Esophagus muscularis mucosa (tissue), 4 donors: ENCODE results near the gene NFATC1.

Experiments
- EP300 ChIP-seq: sonication (generic); formaldehyde crosslinking; IDR thresholded peaks from one replicate; pipeline ENCODE4 v1.6.1; 2017; ENCODE audit warnings: antibody characterized with exemption
- POLR2A ChIP-seq: fragments of 450-650 bp; IDR thresholded peaks from one replicate; pipeline ENCODE4 v1.6.1; 2017; ENCODE audit warnings: antibody characterized with exemption, moderate library complexity, mild to moderate bottlenecking, low read depth
- POLR2AphosphoS5 ChIP-seq, 2 donors: sonication (generic); formaldehyde crosslinking; IDR thresholded peaks; one replicate each; pipeline ENCODE4 v1.6.1; 2017; ENCODE audit warnings: antibody characterized with exemption in 2 of 2
- TF ChIP-seq, protein P1 (sequence below), 3 experiments: fragments of 200-600 bp in 2 of 3; fragments of 450-650 bp in 1 of 3; sonication (generic) in 2 of 3; IDR thresholded peaks; one replicate each; pipeline ENCODE4 v1.5.1; 2017 to 2019; ENCODE audit warnings: antibody characterized with exemption in 3 of 3, mild to moderate bottlenecking in 2 of 3, moderate library complexity in 1 of 3

DNA sequence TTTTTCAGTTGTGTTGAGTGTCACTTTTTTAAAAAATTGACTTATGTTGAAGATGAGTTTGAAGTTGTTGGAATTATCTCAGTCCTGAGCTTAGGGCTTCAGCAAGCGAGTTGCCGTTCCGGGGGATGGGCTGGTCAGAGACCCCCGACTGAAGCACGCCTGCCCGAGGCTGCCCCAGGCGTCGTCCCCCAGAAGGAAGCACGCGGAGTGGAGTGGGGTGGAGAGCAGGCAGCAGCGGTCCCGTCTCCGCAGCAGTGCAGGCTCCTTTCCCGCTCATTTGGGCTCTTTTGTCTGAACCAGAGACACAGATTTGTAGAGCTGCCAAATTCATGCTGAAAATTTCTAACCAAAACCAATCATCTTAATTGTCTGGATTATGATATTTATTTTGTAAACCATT is 33.7 kb downstream of the NFATC1 start:
- TF ChIP-seq, protein P1, sequence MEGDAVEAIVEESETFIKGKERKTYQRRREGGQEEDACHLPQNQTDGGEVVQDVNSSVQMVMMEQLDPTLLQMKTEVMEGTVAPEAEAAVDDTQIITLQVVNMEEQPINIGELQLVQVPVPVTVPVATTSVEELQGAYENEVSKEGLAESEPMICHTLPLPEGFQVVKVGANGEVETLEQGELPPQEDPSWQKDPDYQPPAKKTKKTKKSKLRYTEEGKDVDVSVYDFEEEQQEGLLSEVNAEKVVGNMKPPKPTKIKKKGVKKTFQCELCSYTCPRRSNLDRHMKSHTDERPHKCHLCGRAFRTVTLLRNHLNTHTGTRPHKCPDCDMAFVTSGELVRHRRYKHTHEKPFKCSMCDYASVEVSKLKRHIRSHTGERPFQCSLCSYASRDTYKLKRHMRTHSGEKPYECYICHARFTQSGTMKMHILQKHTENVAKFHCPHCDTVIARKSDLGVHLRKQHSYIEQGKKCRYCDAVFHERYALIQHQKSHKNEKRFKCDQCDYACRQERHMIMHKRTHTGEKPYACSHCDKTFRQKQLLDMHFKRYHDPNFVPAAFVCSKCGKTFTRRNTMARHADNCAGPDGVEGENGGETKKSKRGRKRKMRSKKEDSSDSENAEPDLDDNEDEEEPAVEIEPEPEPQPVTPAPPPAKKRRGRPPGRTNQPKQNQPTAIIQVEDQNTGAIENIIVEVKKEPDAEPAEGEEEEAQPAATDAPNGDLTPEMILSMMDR (IDR thresholded peaks at IDR 0.05) = no peak
- no peak for TF ChIP-seq POLR2A
- no peak for TF ChIP-seq EP300
- no peak for TF ChIP-seq POLR2AphosphoS5 (IDR thresholded peaks at IDR 0.05)
